Measurements from ENCODE around the gene SCO1.

DNA sequence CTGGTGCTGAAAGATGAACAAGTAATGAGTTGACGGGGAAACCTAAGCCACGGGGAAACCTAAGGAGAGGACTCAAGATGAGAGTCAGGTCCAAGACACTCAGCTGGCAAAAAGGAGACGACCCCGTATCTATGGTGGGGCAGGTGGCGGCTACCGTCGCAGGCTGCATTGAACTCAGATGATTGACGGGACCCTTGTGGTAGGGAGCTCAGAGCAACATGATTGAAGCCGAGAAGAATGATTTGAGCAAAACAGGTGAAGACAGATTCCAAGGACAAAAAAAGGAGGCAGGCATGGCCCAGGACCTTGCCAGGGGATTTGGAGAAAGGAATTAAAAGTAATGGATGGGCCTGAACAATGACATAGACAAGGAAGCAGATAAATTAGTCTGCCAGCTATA, 32.8 kb downstream of the SCO1 start:
- TF ChIP-seq POLR2A (IDR thresholded peaks at IDR 0.05; ENCODE audit: low read depth, low read length) (no peak), TAF1 (IDR thresholded peaks at IDR 0.05; ENCODE audit: borderline replicate concordance, low read depth, low read length) (no peak), POLR2AphosphoS5 (IDR thresholded peaks at IDR 0.05; ENCODE audit: low read depth, low read length) (no peak)
